B cell (primary cell): Measurements from ENCODE around the gene ADAMTS17. TPM values are rescaled to one million over a fixed set of nuclear protein-coding genes. Genes with fewer than 3 reads are reported as not detected.

Source experiments
- ATAC-seq: fragments of 200-7000 bp; cut with Tn5 transposase; one replicate; pipeline ENCODE4 v1.10.0; 2021; ENCODE audit warnings: low read depth, mild to moderate bottlenecking, moderate number of reproducible peaks, moderate library complexity
- CTCF ChIA-PET: fragments of 350-600 bp; sonication (Branson Sonifier 250); formaldehyde crosslinking; loops from one replicate; lab custom pipeline; 2021; ENCODE audit warnings: antibody characterized with exemption, inconsistent platforms; lab: Charles Lee
- POLR2A ChIA-PET: fragments of 350-600 bp; sonication (Branson Sonifier 250); formaldehyde crosslinking; loops from one replicate; lab custom pipeline; 2021; ENCODE audit warnings: antibody characterized with exemption; lab: Charles Lee
- DNase-seq: peaks from one replicate; pipeline ENCODE4 v3.0.0; 2013
- H2AFZ ChIP-seq: 2 replicates; pipeline ENCODE4 v1.6.1; 2012; ENCODE audit warnings: mild to moderate bottlenecking, low read depth, low read length; ENCODE audit not compliant: insufficient read depth, poor library complexity, severe bottlenecking
- H3K27ac ChIP-seq, 2 donors: 1 replicate in 1 of 2; 2 replicates in 1 of 2; pipeline ENCODE4 v1.5.1; 2012 to 2013; ENCODE audit warnings: low read length in 2 of 2, mild to moderate bottlenecking in 2 of 2, moderate library complexity in 1 of 2
- H3K27me3 ChIP-seq, 4 experiments: fragments of 200-600 bp in 1 of 4; sonication (generic) in 1 of 4; replicated peaks in 1 of 4; 1 replicate in 2 of 4; 2 replicates in 2 of 4; pipeline versions ENCODE4 v1.6.1 to v1.7.0; 2013 to 2016; ENCODE audit warnings: low read length in 3 of 4, mild to moderate bottlenecking in 2 of 4, mixed read lengths in 1 of 4, moderate library complexity in 1 of 4; ENCODE audit not compliant: insufficient read depth in 4 of 4, control insufficient read depth in 3 of 4; ENCODE audit errors: control extremely low read depth in 1 of 4
- H3K36me3 ChIP-seq, 2 experiments: replicated peaks in 1 of 2; 1 replicate in 1 of 2; 2 replicates in 1 of 2; pipeline versions ENCODE4 v1.6.1 to v1.7.1; 2013; ENCODE audit warnings: low read length in 1 of 2; ENCODE audit not compliant: insufficient read depth in 2 of 2, control insufficient read depth in 1 of 2; ENCODE audit errors: control extremely low read depth in 1 of 2, extremely low read depth in 1 of 2
- H3K4me1 ChIP-seq, 2 donors: fragments of 200-600 bp in 1 of 2; sonication (generic) in 1 of 2; 1 replicate in 1 of 2; 2 replicates in 1 of 2; pipeline versions ENCODE4 v1.5.1 to v1.6.1; 2013 to 2017; ENCODE audit warnings: low read length in 2 of 2; ENCODE audit not compliant: control insufficient read depth in 2 of 2, insufficient read depth in 2 of 2
- H3K4me2 ChIP-seq: replicated peaks from 2 replicates; pipeline ENCODE3; 2012; ENCODE audit warnings: mild to moderate bottlenecking, low read depth, low read length; ENCODE audit not compliant: poor library complexity, severe bottlenecking
- H3K4me3 ChIP-seq, 5 experiments: fragments of 200-600 bp in 1 of 5; sonication (generic) in 1 of 5; 1 replicate in 3 of 5; 2 replicates in 2 of 5; pipeline versions ENCODE4 v1.5.1 to v1.7.0; 2011 to 2016; ENCODE audit warnings: low read length in 4 of 5, mild to moderate bottlenecking in 4 of 5, low read depth in 2 of 5, control low read depth in 1 of 5, moderate library complexity in 1 of 5; ENCODE audit not compliant: insufficient read depth in 1 of 5; ENCODE audit errors: control extremely low read depth in 1 of 5, extremely low read depth in 1 of 5
- H3K79me2 ChIP-seq: fragments of 200-600 bp; sonication (generic); one replicate; pipeline ENCODE4 v1.6.0; 2016; ENCODE audit warnings: low read length; ENCODE audit not compliant: control insufficient read depth, insufficient read depth
- H3K9ac ChIP-seq: fragments of 200-600 bp; sonication (generic); 2 replicates; pipeline ENCODE4 v1.6.1; 2017; ENCODE audit warnings: mild to moderate bottlenecking, low read length, moderate library complexity
- H3K9me3 ChIP-seq, 3 donors: one replicate each; pipeline versions ENCODE4 v1.6.1 to v1.7.1; 2013; ENCODE audit warnings: low read length in 2 of 3; ENCODE audit not compliant: control insufficient read depth in 2 of 3, insufficient read depth in 1 of 3; ENCODE audit errors: control extremely low read depth in 1 of 3
- H4K20me1 ChIP-seq: 2 replicates; pipeline ENCODE4 v1.6.0; 2012; ENCODE audit warnings: mild to moderate bottlenecking, low read length; ENCODE audit not compliant: insufficient read depth, control insufficient read depth, poor library complexity, severe bottlenecking
- H3K27ac Mint-ChIP-seq: one replicate; pipeline ENCODE4 v1.8.0; 2021; ENCODE audit warnings: mixed read lengths
- H3K27me3 Mint-ChIP-seq: one replicate; pipeline ENCODE4 v1.8.0; 2021; ENCODE audit warnings: mixed read lengths
- H3K4me1 Mint-ChIP-seq: one replicate; pipeline ENCODE4 v1.8.0; 2021; ENCODE audit warnings: mixed read lengths
- H3K4me3 Mint-ChIP-seq: one replicate; pipeline ENCODE4 v1.8.0; 2021; ENCODE audit warnings: mixed read lengths
- H3K9me3 Mint-ChIP-seq: one replicate; pipeline ENCODE4 v1.8.0; 2022; ENCODE audit warnings: mixed read lengths; ENCODE audit not compliant: insufficient read depth
- CTCF ChIP-seq: fragments of 200-600 bp; IDR thresholded peaks from one replicate; pipeline ENCODE4 v1.8.0; 2022; ENCODE audit warnings: antibody characterized with exemption, mild to moderate bottlenecking
- EZH2 ChIP-seq: IDR thresholded peaks from 2 replicates; pipeline ENCODE4 v1.6.1; 2012; ENCODE audit warnings: borderline replicate concordance, low read depth, mild to moderate bottlenecking, moderate library complexity, low read length; ENCODE audit not compliant: insufficient read depth, poor library complexity, severe bottlenecking
- WGBS: methylation state at CpG from one replicate; pipeline ENCODE4 v1.1.5; 2013; ENCODE audit warnings: missing lambda C conversion rate; ENCODE audit not compliant: insufficient coverage; 5-methylcytosine and 5-hydroxymethylcytosine counted together
- intact Hi-C: fragments of 100-400 bp; cut with micrococcal nuclease; formaldehyde crosslinking; loops from one replicate; pipeline ENCODE4 v1.10.0; 2022
- polyA plus RNA-seq: library from polyadenylated mRNA; depleted of rRNA; stranded (reverse); fragments of >200 nt; gene quantifications from 2 replicates; pipeline ENCODE4 v1.2.3, GENCODE V29; 2012
- total RNA-seq, 2 donors: library from RNA; stranded (reverse); fragments of 120-200 nt in 1 of 2; gene quantifications; 1 replicate in 1 of 2; 2 replicates in 1 of 2; pipeline versions ENCODE4 v1.2.3 to v1.2.4, GENCODE V29; 2013 to 2022

ADAMTS17 gene
- total and polyA plus RNA-seq, 2 donors (not counting 1 experiment from before 2014, with no cell fraction given): 0.10 TPM; not detected in 1

GRCh38 chr15:99929266-99929665 lies 412.5 kb downstream of the ADAMTS17 start:
- Histone ChIP-seq H3K27ac (no peak overlapping the region), H3K9ac (no peak overlapping the region), H3K4me3 (no peak overlapping the region), H3K27me3 (peaks cover 0 to 2% (median 0%) of the 10 kb centered on the region in 4 experiments), H3K9me3 (no peaks in the 10 kb centered on the region), H2AFZ (peak overlapping the region; percentile 82), H3K4me1 (peaks cover 11 to 16% of the 10 kb centered on the region in 2 donors), H3K4me2 (peak overlapping the region; percentile 79), H4K20me1 (no peaks in the 10 kb centered on the region), H3K36me3 (no peaks in the 10 kb centered on the region), H3K79me2 (no peaks in the 10 kb centered on the region)
- H3K27me3 Mint-ChIP-seq: peaks cover 10% of the 10 kb centered on the region
- no peak overlapping the region for H3K27ac Mint-ChIP-seq
- peak overlapping the region; percentile 74 for H3K4me3 Mint-ChIP-seq
- DNase-seq (no peak), ATAC-seq (no peak)
- TF ChIP-seq CTCF (no peak), EZH2 (no peak)
- WGBS: 91% methylated on average over 11 of the region's 11 CpGs
- H3K4me1 Mint-ChIP-seq: peaks cover 10% of the 10 kb centered on the region
- H3K9me3 Mint-ChIP-seq: no peaks in the 10 kb centered on the region
- CTCF ChIA-PET: interaction anchor here (0.9 to 2.3 kb wide), 8 partner anchors 421 to 943 kb away, joined by 3 to 25 read pairs (median 4); no protein-coding TSS in a partner anchor
- POLR2A ChIA-PET: no interaction called here
- intact Hi-C loops: loop anchor here (2.0 to 5.0 kb wide), 4 partner anchors 197 to 1078 kb away; partner anchors contain the start of genes ASB7, LINS1 and LYSMD4

GRCh38 chr15:99928429-99928981 lies 413.3 kb downstream of the ADAMTS17 start:
- Histone ChIP-seq H2AFZ (peak overlapping the region; percentile 82), H3K27me3 (peaks cover 0 to 2% (median 0%) of the 10 kb centered on the region in 4 experiments), H3K4me3 (peak overlapping the region; percentile 44 to 72 (median 60)), H3K36me3 (no peaks in the 10 kb centered on the region), H3K4me2 (peak overlapping the region; percentile 79), H3K4me1 (peaks cover 11 to 16% of the 10 kb centered on the region in 2 donors), H3K9ac (peak overlapping the region; percentile 65), H3K79me2 (no peaks in the 10 kb centered on the region), H4K20me1 (no peaks in the 10 kb centered on the region), H3K9me3 (no peaks in the 10 kb centered on the region), H3K27ac (peak overlapping the region; percentile 72 to 75)
- ATAC-seq (peak; percentile 91), DNase-seq (peak; percentile 92)
- ChIA-PET CTCF (interaction anchor here (0.9 to 2.3 kb wide), 11 partner anchors 20 to 944 kb away, joined by 3 to 25 read pairs (median 4); no protein-coding TSS in a partner anchor), POLR2A (interaction anchor here (0.6 kb wide), 1 partner anchor 414 kb away, joined by 3 read pairs; no protein-coding TSS in a partner anchor)
- H3K4me1 Mint-ChIP-seq: peaks cover 10% of the 10 kb centered on the region
- H3K27me3 Mint-ChIP-seq: peaks cover 5% of the 10 kb centered on the region
- H3K27ac Mint-ChIP-seq: peak overlapping the region; percentile 91
- intact Hi-C loops: loop anchor here (2.0 to 5.0 kb wide), 4 partner anchors 196 to 1079 kb away; partner anchors contain the start of genes ASB7, LINS1 and LYSMD4
- H3K9me3 Mint-ChIP-seq: no peaks in the 10 kb centered on the region
- peak overlapping the region; percentile 89 for H3K4me3 Mint-ChIP-seq
- TF ChIP-seq CTCF (peak; percentile 61), EZH2 (no peak)
- 9% methylated on average over 36 of the region's 38 CpGs for WGBS
